ENCODE measurements around the gene SYNE2. TPM values are rescaled to one million over a fixed set of nuclear protein-coding genes. Genes with fewer than 3 reads are reported as not detected.

SYNE2 gene
- total RNA-seq, 1 experiment from 2014 or later, result 37.5 TPM

GRCh38 chr14:63854330-63854729 is 1.5 kb downstream of the SYNE2 start:
- no peaks in the 10 kb centered on the region for H3K27me3 ChIP-seq (ENCODE audit: control insufficient read depth, insufficient read depth, low read length)
- TF ChIP-seq POLR2AphosphoS5 (IDR thresholded peaks at IDR 0.05; ENCODE audit: low read depth, low read length) (no peak), TCF7L2 (IDR thresholded peaks at IDR 0.05; ENCODE audit: low read depth, low read length) (no peak), SIN3A (IDR thresholded peaks at IDR 0.05; ENCODE audit: borderline replicate concordance, insufficient read depth, low read depth, low read length) (no peak), CTCF (IDR thresholded peaks at IDR 0.05) (no peak), REST (IDR thresholded peaks at IDR 0.05; ENCODE audit: insufficient read depth in 1 of 2, low read depth in 2 of 2, low read length in 1 of 2) (no peak)
- in situ Hi-C loops (cut with HindIII; ENCODE audit: low pct_unique_long_range_greater_than_20kb, low sequenced_read_pairs) (no loop called here), intact Hi-C loops (cut with micrococcal nuclease; ENCODE audit: unreplicated experiment) (no loop called here)
- peak overlapping the region; percentile 70 for H3K27ac ChIP-seq (ENCODE audit: low read length)
- ChIA-PET CTCF (interaction anchor here (0.6 kb wide), 1 partner anchor 23 kb away, joined by 6 read pairs; no protein-coding TSS in a partner anchor), POLR2A (no interaction called here)
- DNase-seq (ENCODE audit: low read depth, low spot score) (no peak), ATAC-seq (no peak)
- no peaks in the 10 kb centered on the region; the same call in 1 of the 2 replicates for H3K4me1 ChIP-seq (ENCODE audit: control insufficient read depth, insufficient read depth, low read length)
- peak overlapping the region; percentile 64 to 80 for H3K4me3 ChIP-seq (ENCODE audit: low read depth in 2 of 2, low read length in 2 of 2)
- no peaks in the 10 kb centered on the region for H3K9me3 ChIP-seq (ENCODE audit: control insufficient read depth, insufficient read depth, low read depth, low read length)
- BruUV-seq (replicated peaks), result no TSS peak
- H3K36me3 ChIP-seq (ENCODE audit: control insufficient read depth, insufficient read depth, low read length), result no peaks in the 10 kb centered on the region

GRCh38 chr14:63855281-63855680 is 2.5 kb downstream of the SYNE2 start:
- Histone ChIP-seq H3K4me1 (ENCODE audit: control insufficient read depth, insufficient read depth, low read length) (no peaks in the 10 kb centered on the region; the same call in 1 of the 2 replicates), H3K36me3 (ENCODE audit: control insufficient read depth, insufficient read depth, low read length) (no peaks in the 10 kb centered on the region), H3K27me3 (ENCODE audit: control insufficient read depth, insufficient read depth, low read length) (no peaks in the 10 kb centered on the region), H3K4me3 (ENCODE audit: low read depth in 2 of 2, low read length in 2 of 2) (no peak overlapping the region), H3K9me3 (ENCODE audit: control insufficient read depth, insufficient read depth, low read depth, low read length) (no peaks in the 10 kb centered on the region), H3K27ac (ENCODE audit: low read length) (no peak overlapping the region)
- intact Hi-C loops (cut with micrococcal nuclease; ENCODE audit: unreplicated experiment) (no loop called here), in situ Hi-C loops (cut with HindIII; ENCODE audit: low pct_unique_long_range_greater_than_20kb, low sequenced_read_pairs) (no loop called here)
- ATAC-seq, result no peak
- no peak for DNase-seq (ENCODE audit: low read depth, low spot score)
- CTCF ChIA-PET, result no interaction called here
- POLR2A ChIA-PET, result no interaction called here
- TF ChIP-seq REST (IDR thresholded peaks at IDR 0.05; ENCODE audit: insufficient read depth in 1 of 2, low read depth in 2 of 2, low read length in 1 of 2) (no peak), SIN3A (IDR thresholded peaks at IDR 0.05; ENCODE audit: borderline replicate concordance, insufficient read depth, low read depth, low read length) (no peak), CTCF (IDR thresholded peaks at IDR 0.05) (no peak), TCF7L2 (IDR thresholded peaks at IDR 0.05; ENCODE audit: low read depth, low read length) (no peak), POLR2AphosphoS5 (IDR thresholded peaks at IDR 0.05; ENCODE audit: low read depth, low read length) (no peak)
- BruUV-seq (replicated peaks), result no TSS peak

Measured in Panc1 (cell line).